Spleen (tissue), 7 donors: ENCODE measurements around the gene TTC21A.

Experiments used
- POLR2A ChIP-seq, 3 donors: fragments of 450-650 bp; IDR thresholded peaks; one replicate each; pipeline ENCODE4 v1.5.1; 2017; ENCODE audit warnings: antibody characterized with exemption in 3 of 3, mild to moderate bottlenecking in 1 of 3
- TF ChIP-seq, protein P1 (sequence below), 11 experiments: fragments of 200-600 bp in 7 of 11; fragments of 450-650 bp in 4 of 11; sonication (generic) in 4 of 11; IDR thresholded peaks in 8 of 11; conservative IDR thresholded peaks in 3 of 11; 1 replicate in 7 of 11; 2 replicates in 4 of 11; pipeline versions ENCODE4 v1.4.0 to v1.8.0; 2016 to 2021; ENCODE audit warnings: antibody characterized with exemption in 11 of 11, inconsistent platforms in 4 of 11, mild to moderate bottlenecking in 1 of 11
- donor health status: DM: no; HTN: no; CAD: no; lungs with moderate emphysema.
- donor health status: DM: no; HTN: no; CAD: no.
- donor health status: DM: no; HTN: no; CAD: no.

GRCh38 chr3:39180546-39181346 lies 73.3 kb downstream of the TTC21A start:
- TF ChIP-seq, protein P1, sequence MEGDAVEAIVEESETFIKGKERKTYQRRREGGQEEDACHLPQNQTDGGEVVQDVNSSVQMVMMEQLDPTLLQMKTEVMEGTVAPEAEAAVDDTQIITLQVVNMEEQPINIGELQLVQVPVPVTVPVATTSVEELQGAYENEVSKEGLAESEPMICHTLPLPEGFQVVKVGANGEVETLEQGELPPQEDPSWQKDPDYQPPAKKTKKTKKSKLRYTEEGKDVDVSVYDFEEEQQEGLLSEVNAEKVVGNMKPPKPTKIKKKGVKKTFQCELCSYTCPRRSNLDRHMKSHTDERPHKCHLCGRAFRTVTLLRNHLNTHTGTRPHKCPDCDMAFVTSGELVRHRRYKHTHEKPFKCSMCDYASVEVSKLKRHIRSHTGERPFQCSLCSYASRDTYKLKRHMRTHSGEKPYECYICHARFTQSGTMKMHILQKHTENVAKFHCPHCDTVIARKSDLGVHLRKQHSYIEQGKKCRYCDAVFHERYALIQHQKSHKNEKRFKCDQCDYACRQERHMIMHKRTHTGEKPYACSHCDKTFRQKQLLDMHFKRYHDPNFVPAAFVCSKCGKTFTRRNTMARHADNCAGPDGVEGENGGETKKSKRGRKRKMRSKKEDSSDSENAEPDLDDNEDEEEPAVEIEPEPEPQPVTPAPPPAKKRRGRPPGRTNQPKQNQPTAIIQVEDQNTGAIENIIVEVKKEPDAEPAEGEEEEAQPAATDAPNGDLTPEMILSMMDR (IDR thresholded peaks at IDR 0.05 in 8 of 11, conservative IDR thresholded peaks at IDR 0.05 in 3 of 11): peak in 8 of 11 experiments; percentile 18 to 53 (median 34)
- TF ChIP-seq POLR2A (IDR thresholded peaks at IDR 0.05): no peak
